Nephron progenitor cell (in vitro differentiated cells): Measurements from ENCODE around the gene CCR4.
"Not testable (repeated sequence)": the region's sequence is repeated elsewhere in the genome, so short reads cannot be mapped to it uniquely, and the experiment has no call there.

Experiments used
- DNase-seq: peaks from one replicate; pipeline ENCODE4 v3.0.0; 2021
- H3K27ac Mint-ChIP-seq: 2 replicates; pipeline ENCODE4 v1.8.0; 2021; ENCODE audit warnings: mild to moderate bottlenecking, moderate library complexity, mixed read lengths
- H3K27me3 Mint-ChIP-seq: 2 replicates; pipeline ENCODE4 v1.8.0; 2021; ENCODE audit warnings: mild to moderate bottlenecking, low read depth, mixed read lengths; ENCODE audit not compliant: poor library complexity
- H3K36me3 Mint-ChIP-seq: 2 replicates; pipeline ENCODE4 v1.8.0; 2021; ENCODE audit warnings: low read depth, mixed read lengths
- H3K4me1 Mint-ChIP-seq: 2 replicates; pipeline ENCODE4 v1.8.0; 2021; ENCODE audit warnings: mixed read lengths
- H3K4me3 Mint-ChIP-seq: 2 replicates; pipeline ENCODE4 v1.8.0; 2021; ENCODE audit warnings: mild to moderate bottlenecking, moderate library complexity, mixed read lengths
- H3K9me3 Mint-ChIP-seq: 2 replicates; pipeline ENCODE4 v1.8.0; 2021; ENCODE audit warnings: mild to moderate bottlenecking, moderate library complexity, mixed read lengths
- TF ChIP-seq, protein P1 (sequence below): fragments of 200-600 bp; sonication (generic); IDR thresholded peaks from 2 replicates; pipeline ENCODE4 v1.5.0; 2021; ENCODE audit warnings: antibody characterized with exemption

Gene CCR4

GRCh38 chr3:32913790-32914446 lies 37.5 kb upstream of the CCR4 start:
- no peak for DNase-seq
- H3K9me3 Mint-ChIP-seq = no peaks in the 10 kb centered on the region
- peaks cover 10% of the 10 kb centered on the region for H3K27me3 Mint-ChIP-seq
- no peaks in the 10 kb centered on the region for H3K4me1 Mint-ChIP-seq
- no peaks in the 10 kb centered on the region for H3K36me3 Mint-ChIP-seq
- no peak overlapping the region for H3K4me3 Mint-ChIP-seq
- peak overlapping the region; percentile 16 for H3K27ac Mint-ChIP-seq
- TF ChIP-seq, protein P1, sequence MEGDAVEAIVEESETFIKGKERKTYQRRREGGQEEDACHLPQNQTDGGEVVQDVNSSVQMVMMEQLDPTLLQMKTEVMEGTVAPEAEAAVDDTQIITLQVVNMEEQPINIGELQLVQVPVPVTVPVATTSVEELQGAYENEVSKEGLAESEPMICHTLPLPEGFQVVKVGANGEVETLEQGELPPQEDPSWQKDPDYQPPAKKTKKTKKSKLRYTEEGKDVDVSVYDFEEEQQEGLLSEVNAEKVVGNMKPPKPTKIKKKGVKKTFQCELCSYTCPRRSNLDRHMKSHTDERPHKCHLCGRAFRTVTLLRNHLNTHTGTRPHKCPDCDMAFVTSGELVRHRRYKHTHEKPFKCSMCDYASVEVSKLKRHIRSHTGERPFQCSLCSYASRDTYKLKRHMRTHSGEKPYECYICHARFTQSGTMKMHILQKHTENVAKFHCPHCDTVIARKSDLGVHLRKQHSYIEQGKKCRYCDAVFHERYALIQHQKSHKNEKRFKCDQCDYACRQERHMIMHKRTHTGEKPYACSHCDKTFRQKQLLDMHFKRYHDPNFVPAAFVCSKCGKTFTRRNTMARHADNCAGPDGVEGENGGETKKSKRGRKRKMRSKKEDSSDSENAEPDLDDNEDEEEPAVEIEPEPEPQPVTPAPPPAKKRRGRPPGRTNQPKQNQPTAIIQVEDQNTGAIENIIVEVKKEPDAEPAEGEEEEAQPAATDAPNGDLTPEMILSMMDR = no peak

GRCh38 chr3:32919920-32920319 lies 31.5 kb upstream of the CCR4 start:
- Mint-ChIP-seq H3K27ac (no peak overlapping the region), H3K36me3 (no peaks in the 10 kb centered on the region), H3K4me3 (no peak overlapping the region), H3K4me1 (no peaks in the 10 kb centered on the region), H3K27me3 (peaks cover 15% of the 10 kb centered on the region), H3K9me3 (no peaks in the 10 kb centered on the region)
- TF ChIP-seq, protein P1 = no peak
- no peak for DNase-seq

- H3K4me3 Mint-ChIP-seq = no peak overlapping the region
- no peaks in the 10 kb centered on the region for H3K4me1 Mint-ChIP-seq
- H3K27me3 Mint-ChIP-seq = peaks cover 15% of the 10 kb centered on the region
- H3K36me3 Mint-ChIP-seq = no peaks in the 10 kb centered on the region
- DNase-seq = no peak
- TF ChIP-seq, protein P1 = no peak
- no peak overlapping the region for H3K27ac Mint-ChIP-seq
- H3K9me3 Mint-ChIP-seq = no peaks in the 10 kb centered on the region
These were observed 29.4 kb upstream of the CCR4 start for GRCh38 chr3:32922078-32922477.

GRCh38 chr3:32930161-32930560 lies 21.3 kb upstream of the CCR4 start:
- Mint-ChIP-seq H3K4me3 (no peak overlapping the region), H3K27ac (no peak overlapping the region), H3K4me1 (no peaks in the 10 kb centered on the region), H3K9me3 (peaks cover 28% of the 10 kb centered on the region), H3K27me3 (peaks cover 8% of the 10 kb centered on the region), H3K36me3 (peaks cover 4% of the 10 kb centered on the region)
- DNase-seq = no peak
- TF ChIP-seq, protein P1 = no peak

DNA sequence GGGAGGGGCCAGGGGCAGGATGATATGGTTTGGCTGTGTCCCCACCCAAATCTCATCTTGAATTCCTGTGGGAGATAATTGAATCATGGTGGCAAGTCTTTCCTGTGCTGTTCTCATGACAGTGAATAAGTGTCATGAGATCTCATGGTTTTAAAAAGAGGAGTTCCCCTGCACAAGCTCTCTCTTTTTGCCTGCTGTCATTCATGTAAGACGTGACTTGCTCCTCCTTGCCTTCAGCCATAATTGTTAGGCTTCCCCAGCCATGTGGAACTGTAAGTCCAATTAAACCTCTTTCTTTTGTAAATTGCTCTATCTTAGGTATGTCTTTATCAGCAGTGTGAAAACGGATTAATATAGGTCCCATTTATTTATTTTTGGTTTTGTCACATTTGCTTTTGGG lies 20.2 kb upstream of the CCR4 start:
- peaks cover 35% of the 10 kb centered on the region for H3K9me3 Mint-ChIP-seq
- not testable (repeated sequence) for DNase-seq, H3K27ac Mint-ChIP-seq, H3K27me3 Mint-ChIP-seq, H3K36me3 Mint-ChIP-seq, H3K4me3 Mint-ChIP-seq, H3K4me1 Mint-ChIP-seq

DNA sequence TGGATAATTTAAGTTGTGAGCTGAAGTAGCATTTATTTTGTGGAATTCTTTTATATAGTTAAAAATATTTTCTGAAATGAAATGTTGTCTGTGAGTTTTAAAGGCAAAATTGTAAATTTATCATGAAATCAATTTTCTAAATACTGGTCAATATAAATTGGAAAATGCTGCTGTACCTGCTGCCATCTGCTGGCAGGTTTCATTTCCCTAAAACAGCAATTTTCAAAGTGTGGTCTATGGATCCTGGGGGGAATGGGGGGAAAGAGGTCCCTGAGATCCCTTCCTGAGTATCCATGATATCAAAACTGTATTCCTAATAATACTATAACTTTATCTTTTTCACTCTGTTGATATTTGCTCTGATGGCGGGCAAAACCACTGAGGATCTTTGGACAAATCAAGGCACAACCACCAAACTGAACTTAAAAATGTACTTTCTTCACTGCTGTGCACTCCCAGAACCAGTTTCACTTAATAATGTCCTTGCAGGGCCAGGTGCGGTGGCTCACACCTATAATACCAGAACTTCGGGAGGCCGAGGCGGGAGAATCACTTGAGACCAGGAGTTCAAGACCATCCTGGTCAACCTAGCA lies 17.2 kb upstream of the CCR4 start:
- peak; percentile 24 for DNase-seq
- TF ChIP-seq, protein P1 = peak; percentile 77
- H3K4me3 Mint-ChIP-seq = no peak overlapping the region

More for the DNA sequence above, 17.2 kb upstream of the CCR4 start:
- Mint-ChIP-seq H3K4me1 (peaks cover 13% of the 10 kb centered on the region), H3K36me3 (no peaks in the 10 kb centered on the region), H3K27me3 (peaks cover 5% of the 10 kb centered on the region), H3K9me3 (peaks cover 21% of the 10 kb centered on the region), H3K27ac (no peak overlapping the region)
